Uterus (tissue), 4 donors: Measurements from ENCODE around the gene GADD45G. TPM values are rescaled to one million over a fixed set of nuclear protein-coding genes. Genes with fewer than 3 reads are reported as not detected.

ENCODE experiments used
- DNase-seq, 2 donors: peaks; one replicate each; pipeline ENCODE4 v3.0.0-alpha.2; 2019 to 2020
- H3K27ac ChIP-seq, 2 donors: fragments of 200-600 bp; sonication (generic); 1 replicate in 1 of 2; 2 replicates in 1 of 2; pipeline ENCODE4 v1.5.1; 2016 to 2018
- H3K27me3 ChIP-seq, 2 donors: fragments of 200-600 bp; sonication (generic); one replicate each; pipeline ENCODE4 v1.5.1; 2018 to 2019; ENCODE audit warnings: control low read depth in 1 of 2
- H3K36me3 ChIP-seq, 2 donors: fragments of 200-600 bp; sonication (generic); one replicate each; pipeline ENCODE4 v1.5.1; 2019; ENCODE audit warnings: control low read depth in 1 of 2
- H3K4me1 ChIP-seq, 2 donors: fragments of 200-600 bp; sonication (generic); one replicate each; pipeline ENCODE4 v1.5.1; 2018 to 2019; ENCODE audit warnings: control low read depth in 1 of 2
- H3K4me3 ChIP-seq, 2 donors: fragments of 200-600 bp; sonication (generic); 1 replicate in 1 of 2; 2 replicates in 1 of 2; pipeline ENCODE4 v1.5.1; 2018 to 2019; ENCODE audit warnings: mild to moderate bottlenecking in 1 of 2
- H3K9me3 ChIP-seq, 2 donors: fragments of 200-600 bp; sonication (generic); one replicate each; pipeline ENCODE4 v1.5.1; 2019; ENCODE audit warnings: control low read depth in 1 of 2
- CTCF ChIP-seq, 4 experiments: fragments of 200-600 bp in 2 of 4; fragments of 450-650 bp in 2 of 4; sonication (generic) in 2 of 4; IDR thresholded peaks; one replicate each; pipeline ENCODE4 v1.5.1; 2016 to 2019; ENCODE audit warnings: antibody characterized with exemption in 4 of 4, mild to moderate bottlenecking in 2 of 4, moderate library complexity in 1 of 4
- POLR2A ChIP-seq, 2 donors: fragments of 450-650 bp; IDR thresholded peaks; one replicate each; pipeline ENCODE4 v1.6.1; 2016; ENCODE audit warnings: antibody characterized with exemption in 2 of 2, mild to moderate bottlenecking in 1 of 2, moderate library complexity in 1 of 2
- intact Hi-C: fragments of 100-400 bp; cut with DNase I; formaldehyde crosslinking; loops from one replicate; pipeline ENCODE4 v1.15.1; 2023; ENCODE audit warnings: low total_unique reads
- total RNA-seq, 4 donors: library from RNA; depleted of rRNA in 3 of 4; stranded (reverse); fragments of >200 nt in 3 of 4; gene quantifications; one replicate each; pipeline versions ENCODE4 v1.1.0 to v1.2.4, GENCODE V29; 2014 to 2023
- donor health status: DM: yes; HTN: yes; CAD: no.

GADD45G gene
- total RNA-seq, 4 donors from 2014 or later = 0.88 to 91.2 (median 15.3) TPM

- no peak overlapping the region for H3K27ac ChIP-seq
- no peak for TF ChIP-seq CTCF (IDR thresholded peaks at IDR 0.05)
- no peak for TF ChIP-seq POLR2A (IDR thresholded peaks at IDR 0.05)
- H3K9me3 ChIP-seq = no peaks in the 10 kb centered on the region
- intact Hi-C loops = no loop called here
- H3K36me3 ChIP-seq = no peaks in the 10 kb centered on the region
- H3K4me3 ChIP-seq = no peak overlapping the region
- DNase-seq = no peak
- no peaks in the 10 kb centered on the region for H3K27me3 ChIP-seq
- H3K4me1 ChIP-seq = no peaks in the 10 kb centered on the region
Observed at GRCh38 chr9:89615661-89616060, 10.8 kb downstream of the GADD45G start.

GRCh38 chr9:89616411-89616810 is 11.6 kb downstream of the GADD45G start:
- no peak for DNase-seq
- intact Hi-C loops = no loop called here
- no peaks in the 10 kb centered on the region for H3K4me1 ChIP-seq
- no peak for TF ChIP-seq CTCF (IDR thresholded peaks at IDR 0.05)
- TF ChIP-seq POLR2A (IDR thresholded peaks at IDR 0.05) = no peak
- H3K36me3 ChIP-seq = no peaks in the 10 kb centered on the region
- no peaks in the 10 kb centered on the region for H3K27me3 ChIP-seq
- no peak overlapping the region for H3K27ac ChIP-seq
- no peak overlapping the region for H3K4me3 ChIP-seq
- H3K9me3 ChIP-seq = no peaks in the 10 kb centered on the region

- Histone ChIP-seq H3K4me3 (no peak overlapping the region), H3K36me3 (no peaks in the 10 kb centered on the region)
Observed at GRCh38 chr9:89617978-89618377, 13.2 kb downstream of the GADD45G start.

GRCh38 chr9:89619019-89619418 is 14.2 kb downstream of the GADD45G start:
- Histone ChIP-seq H3K4me3 (no peak overlapping the region), H3K36me3 (no peaks in the 10 kb centered on the region), H3K4me1 (no peaks in the 10 kb centered on the region), H3K27ac (no peak overlapping the region), H3K27me3 (no peaks in the 10 kb centered on the region), H3K9me3 (no peaks in the 10 kb centered on the region)
- DNase-seq = no peak
- no peak for TF ChIP-seq CTCF (IDR thresholded peaks at IDR 0.05)
- no peak for TF ChIP-seq POLR2A (IDR thresholded peaks at IDR 0.05)
- intact Hi-C loops = no loop called here

More at GRCh38 chr9:89617978-89618377, 13.2 kb downstream of the GADD45G start:
- no peaks in the 10 kb centered on the region for H3K27me3 ChIP-seq
- no peaks in the 10 kb centered on the region for H3K9me3 ChIP-seq
- DNase-seq = no peak
- intact Hi-C loops = no loop called here
- no peaks in the 10 kb centered on the region for H3K4me1 ChIP-seq
- TF ChIP-seq POLR2A (IDR thresholded peaks at IDR 0.05) (no peak), CTCF (IDR thresholded peaks at IDR 0.05) (no peak)
- no peak overlapping the region for H3K27ac ChIP-seq

GRCh38 chr9:89619424-89620138 is 14.8 kb downstream of the GADD45G start:
- TF ChIP-seq POLR2A (IDR thresholded peaks at IDR 0.05) (no peak), CTCF (IDR thresholded peaks at IDR 0.05) (no peak)
- no peaks in the 10 kb centered on the region for H3K9me3 ChIP-seq
- no peak overlapping the region for H3K27ac ChIP-seq
- no peak overlapping the region for H3K4me3 ChIP-seq
- H3K4me1 ChIP-seq = no peaks in the 10 kb centered on the region
- no peak for DNase-seq
- H3K36me3 ChIP-seq = no peaks in the 10 kb centered on the region
- intact Hi-C loops = no loop called here
- no peaks in the 10 kb centered on the region for H3K27me3 ChIP-seq
